B cell (primary cell): Measurements from ENCODE around the gene BMAL1. TPM values are rescaled to one million over a fixed set of nuclear protein-coding genes. Genes with fewer than 3 reads are reported as not detected.

Experiments
- ATAC-seq: fragments of 200-7000 bp; cut with Tn5 transposase; one replicate; pipeline ENCODE4 v1.10.0; 2021; ENCODE audit warnings: low read depth, mild to moderate bottlenecking, moderate number of reproducible peaks, moderate library complexity
- CTCF ChIA-PET: fragments of 350-600 bp; sonication (Branson Sonifier 250); formaldehyde crosslinking; loops from one replicate; lab custom pipeline; 2021; ENCODE audit warnings: antibody characterized with exemption, inconsistent platforms; lab: Charles Lee
- POLR2A ChIA-PET: fragments of 350-600 bp; sonication (Branson Sonifier 250); formaldehyde crosslinking; loops from one replicate; lab custom pipeline; 2021; ENCODE audit warnings: antibody characterized with exemption; lab: Charles Lee
- DNase-seq: peaks from one replicate; pipeline ENCODE4 v3.0.0; 2013
- H2AFZ ChIP-seq: 2 replicates; pipeline ENCODE4 v1.6.1; 2012; ENCODE audit warnings: mild to moderate bottlenecking, low read depth, low read length; ENCODE audit not compliant: insufficient read depth, poor library complexity, severe bottlenecking
- H3K27ac ChIP-seq, 2 donors: 1 replicate in 1 of 2; 2 replicates in 1 of 2; pipeline ENCODE4 v1.5.1; 2012 to 2013; ENCODE audit warnings: low read length in 2 of 2, mild to moderate bottlenecking in 2 of 2, moderate library complexity in 1 of 2
- H3K27me3 ChIP-seq, 4 experiments: fragments of 200-600 bp in 1 of 4; sonication (generic) in 1 of 4; replicated peaks in 1 of 4; 1 replicate in 2 of 4; 2 replicates in 2 of 4; pipeline versions ENCODE4 v1.6.1 to v1.7.0; 2013 to 2016; ENCODE audit warnings: low read length in 3 of 4, mild to moderate bottlenecking in 2 of 4, mixed read lengths in 1 of 4, moderate library complexity in 1 of 4; ENCODE audit not compliant: insufficient read depth in 4 of 4, control insufficient read depth in 3 of 4; ENCODE audit errors: control extremely low read depth in 1 of 4
- H3K36me3 ChIP-seq, 2 experiments: replicated peaks in 1 of 2; 1 replicate in 1 of 2; 2 replicates in 1 of 2; pipeline versions ENCODE4 v1.6.1 to v1.7.1; 2013; ENCODE audit warnings: low read length in 1 of 2; ENCODE audit not compliant: insufficient read depth in 2 of 2, control insufficient read depth in 1 of 2; ENCODE audit errors: control extremely low read depth in 1 of 2, extremely low read depth in 1 of 2
- H3K4me1 ChIP-seq, 2 donors: fragments of 200-600 bp in 1 of 2; sonication (generic) in 1 of 2; 1 replicate in 1 of 2; 2 replicates in 1 of 2; pipeline versions ENCODE4 v1.5.1 to v1.6.1; 2013 to 2017; ENCODE audit warnings: low read length in 2 of 2; ENCODE audit not compliant: control insufficient read depth in 2 of 2, insufficient read depth in 2 of 2
- H3K4me2 ChIP-seq: replicated peaks from 2 replicates; pipeline ENCODE3; 2012; ENCODE audit warnings: mild to moderate bottlenecking, low read depth, low read length; ENCODE audit not compliant: poor library complexity, severe bottlenecking
- H3K4me3 ChIP-seq, 5 experiments: fragments of 200-600 bp in 1 of 5; sonication (generic) in 1 of 5; 1 replicate in 3 of 5; 2 replicates in 2 of 5; pipeline versions ENCODE4 v1.5.1 to v1.7.0; 2011 to 2016; ENCODE audit warnings: low read length in 4 of 5, mild to moderate bottlenecking in 4 of 5, low read depth in 2 of 5, control low read depth in 1 of 5, moderate library complexity in 1 of 5; ENCODE audit not compliant: insufficient read depth in 1 of 5; ENCODE audit errors: control extremely low read depth in 1 of 5, extremely low read depth in 1 of 5
- H3K79me2 ChIP-seq: fragments of 200-600 bp; sonication (generic); one replicate; pipeline ENCODE4 v1.6.0; 2016; ENCODE audit warnings: low read length; ENCODE audit not compliant: control insufficient read depth, insufficient read depth
- H3K9ac ChIP-seq: fragments of 200-600 bp; sonication (generic); 2 replicates; pipeline ENCODE4 v1.6.1; 2017; ENCODE audit warnings: mild to moderate bottlenecking, low read length, moderate library complexity
- H3K9me3 ChIP-seq, 3 donors: one replicate each; pipeline versions ENCODE4 v1.6.1 to v1.7.1; 2013; ENCODE audit warnings: low read length in 2 of 3; ENCODE audit not compliant: control insufficient read depth in 2 of 3, insufficient read depth in 1 of 3; ENCODE audit errors: control extremely low read depth in 1 of 3
- H4K20me1 ChIP-seq: 2 replicates; pipeline ENCODE4 v1.6.0; 2012; ENCODE audit warnings: mild to moderate bottlenecking, low read length; ENCODE audit not compliant: insufficient read depth, control insufficient read depth, poor library complexity, severe bottlenecking
- H3K27ac Mint-ChIP-seq: one replicate; pipeline ENCODE4 v1.8.0; 2021; ENCODE audit warnings: mixed read lengths
- H3K27me3 Mint-ChIP-seq: one replicate; pipeline ENCODE4 v1.8.0; 2021; ENCODE audit warnings: mixed read lengths
- H3K4me1 Mint-ChIP-seq: one replicate; pipeline ENCODE4 v1.8.0; 2021; ENCODE audit warnings: mixed read lengths
- H3K4me3 Mint-ChIP-seq: one replicate; pipeline ENCODE4 v1.8.0; 2021; ENCODE audit warnings: mixed read lengths
- H3K9me3 Mint-ChIP-seq: one replicate; pipeline ENCODE4 v1.8.0; 2022; ENCODE audit warnings: mixed read lengths; ENCODE audit not compliant: insufficient read depth
- EZH2 ChIP-seq: IDR thresholded peaks from 2 replicates; pipeline ENCODE4 v1.6.1; 2012; ENCODE audit warnings: borderline replicate concordance, low read depth, mild to moderate bottlenecking, moderate library complexity, low read length; ENCODE audit not compliant: insufficient read depth, poor library complexity, severe bottlenecking
- WGBS: methylation state at CpG from one replicate; pipeline ENCODE4 v1.1.5; 2013; ENCODE audit warnings: missing lambda C conversion rate; ENCODE audit not compliant: insufficient coverage; 5-methylcytosine and 5-hydroxymethylcytosine counted together
- intact Hi-C: fragments of 100-400 bp; cut with micrococcal nuclease; formaldehyde crosslinking; loops from one replicate; pipeline ENCODE4 v1.10.0; 2022
- polyA plus RNA-seq: library from polyadenylated mRNA; depleted of rRNA; stranded (reverse); fragments of >200 nt; gene quantifications from 2 replicates; pipeline ENCODE4 v1.2.3, GENCODE V29; 2012
- total RNA-seq, 2 donors: library from RNA; stranded (reverse); fragments of 120-200 nt in 1 of 2; gene quantifications; 1 replicate in 1 of 2; 2 replicates in 1 of 2; pipeline versions ENCODE4 v1.2.3 to v1.2.4, GENCODE V29; 2013 to 2022
- TF ChIP-seq, protein P1 (sequence below): fragments of 200-600 bp; IDR thresholded peaks from one replicate; pipeline ENCODE4 v1.8.0; 2022; ENCODE audit warnings: antibody characterized with exemption, mild to moderate bottlenecking

BMAL1 gene
- total and polyA plus RNA-seq, 2 donors (not counting 1 experiment from before 2014, with no cell fraction given) = 8.6 to 39.1 TPM

DNA sequence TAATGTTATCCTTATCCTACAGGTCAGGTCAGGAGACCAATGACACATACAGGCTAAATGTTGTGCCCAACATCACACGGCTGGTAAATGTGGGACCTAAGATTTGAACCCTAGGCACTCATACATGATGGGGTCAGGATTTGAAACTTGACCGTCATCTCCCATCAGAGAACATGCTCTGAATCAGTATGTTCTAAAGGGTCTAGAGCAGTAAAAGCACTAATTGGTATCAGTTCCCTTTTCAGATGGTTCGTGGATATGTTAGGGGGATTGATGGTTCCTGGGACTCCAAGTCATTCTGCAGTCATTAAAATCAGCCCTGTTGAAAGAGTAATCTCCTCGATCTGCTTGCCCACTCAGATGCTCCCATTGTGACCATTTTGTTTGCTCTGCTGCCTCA is 65.5 kb downstream of the BMAL1 start:
- Mint-ChIP-seq H3K27me3 (no peaks in the 10 kb centered on the region), H3K9me3 (no peaks in the 10 kb centered on the region), H3K27ac (no peak overlapping the region), H3K4me3 (no peak overlapping the region), H3K4me1 (peaks cover 49% of the 10 kb centered on the region)
- TF ChIP-seq EZH2 = no peak
- TF ChIP-seq, protein P1, sequence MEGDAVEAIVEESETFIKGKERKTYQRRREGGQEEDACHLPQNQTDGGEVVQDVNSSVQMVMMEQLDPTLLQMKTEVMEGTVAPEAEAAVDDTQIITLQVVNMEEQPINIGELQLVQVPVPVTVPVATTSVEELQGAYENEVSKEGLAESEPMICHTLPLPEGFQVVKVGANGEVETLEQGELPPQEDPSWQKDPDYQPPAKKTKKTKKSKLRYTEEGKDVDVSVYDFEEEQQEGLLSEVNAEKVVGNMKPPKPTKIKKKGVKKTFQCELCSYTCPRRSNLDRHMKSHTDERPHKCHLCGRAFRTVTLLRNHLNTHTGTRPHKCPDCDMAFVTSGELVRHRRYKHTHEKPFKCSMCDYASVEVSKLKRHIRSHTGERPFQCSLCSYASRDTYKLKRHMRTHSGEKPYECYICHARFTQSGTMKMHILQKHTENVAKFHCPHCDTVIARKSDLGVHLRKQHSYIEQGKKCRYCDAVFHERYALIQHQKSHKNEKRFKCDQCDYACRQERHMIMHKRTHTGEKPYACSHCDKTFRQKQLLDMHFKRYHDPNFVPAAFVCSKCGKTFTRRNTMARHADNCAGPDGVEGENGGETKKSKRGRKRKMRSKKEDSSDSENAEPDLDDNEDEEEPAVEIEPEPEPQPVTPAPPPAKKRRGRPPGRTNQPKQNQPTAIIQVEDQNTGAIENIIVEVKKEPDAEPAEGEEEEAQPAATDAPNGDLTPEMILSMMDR = no peak
- DNase-seq (no peak), ATAC-seq (no peak)
- intact Hi-C loops = no loop called here
- no peaks in the 10 kb centered on the region for H3K36me3 ChIP-seq
- no peak overlapping the region for H3K9ac ChIP-seq
- CTCF ChIA-PET = interaction anchor here (0.7 to 3.5 kb wide), 12 partner anchors 9 to 1012 kb away, joined by 3 to 48 read pairs (median 6); no protein-coding TSS in a partner anchor
- H3K4me1 ChIP-seq = peaks cover 3 to 11% of the 10 kb centered on the region in 2 donors
- H3K27ac ChIP-seq = no peak overlapping the region
- H2AFZ ChIP-seq = no peak overlapping the region
- H3K4me2 ChIP-seq = no peak overlapping the region
- H3K27me3 ChIP-seq = no peaks in the 10 kb centered on the region
- POLR2A ChIA-PET = no interaction called here
- H3K4me3 ChIP-seq = no peak overlapping the region
- no peaks in the 10 kb centered on the region for H3K9me3 ChIP-seq
- H3K79me2 ChIP-seq = peaks cover 29% of the 10 kb centered on the region
- 59% methylated on average over 4 of the region's 4 CpGs for WGBS
- peaks cover 35% of the 10 kb centered on the region for H4K20me1 ChIP-seq

DNA sequence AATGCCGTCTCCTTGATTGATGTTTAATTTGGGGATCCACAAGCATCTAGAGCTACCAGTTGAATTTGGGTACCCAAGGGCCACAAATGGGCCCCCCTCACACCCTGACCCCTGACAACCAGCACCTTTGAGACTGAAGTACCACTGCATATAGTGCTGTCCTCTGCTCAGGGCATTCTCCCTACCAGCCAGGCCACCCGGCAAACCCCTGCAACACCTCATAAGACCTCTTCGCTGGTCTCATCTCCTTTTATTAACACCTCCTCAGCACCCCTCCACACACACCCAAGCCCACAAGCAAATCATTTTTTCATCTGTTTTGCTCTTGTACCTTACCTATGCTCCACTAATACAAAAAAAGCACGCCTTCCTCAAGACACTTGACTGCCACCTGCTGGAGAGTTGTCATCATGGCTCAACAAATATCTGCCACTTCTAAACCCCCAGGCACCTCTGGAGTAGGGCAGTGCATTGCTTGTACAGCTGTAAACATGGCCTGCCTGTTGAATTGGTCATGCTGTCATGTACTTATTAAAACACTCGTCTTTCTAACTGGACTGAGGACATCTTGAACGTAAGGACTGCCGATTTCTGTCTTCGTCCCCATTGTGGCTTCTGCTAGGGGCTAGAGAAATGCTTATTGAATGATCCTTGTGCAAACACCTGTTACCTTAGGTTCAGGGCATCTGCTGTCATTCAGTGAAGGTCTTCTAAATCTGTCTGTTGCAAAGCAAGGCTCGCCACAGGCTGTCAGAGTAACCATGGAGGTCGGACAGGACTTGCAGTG is 66.5 kb downstream of the BMAL1 start:
- CTCF ChIA-PET = interaction anchor here (0.7 to 3.5 kb wide), 12 partner anchors 8 to 1013 kb away, joined by 3 to 48 read pairs (median 7); no protein-coding TSS in a partner anchor
- Histone ChIP-seq H4K20me1 (peaks cover 31% of the 10 kb centered on the region), H3K27me3 (no peaks in the 10 kb centered on the region), H3K4me3 (no peak overlapping the region), H3K4me2 (no peak overlapping the region), H3K36me3 (no peaks in the 10 kb centered on the region), H3K9ac (no peak overlapping the region), H2AFZ (no peak overlapping the region), H3K4me1 (peaks cover 7 to 14% of the 10 kb centered on the region in 2 donors), H3K27ac (no peak overlapping the region), H3K79me2 (peaks cover 28% of the 10 kb centered on the region), H3K9me3 (no peaks in the 10 kb centered on the region)
- Mint-ChIP-seq H3K27me3 (no peaks in the 10 kb centered on the region), H3K4me3 (no peak overlapping the region), H3K9me3 (no peaks in the 10 kb centered on the region), H3K4me1 (peaks cover 49% of the 10 kb centered on the region), H3K27ac (no peak overlapping the region)
- ATAC-seq (peak; percentile 63), DNase-seq (peak; percentile 72)
- intact Hi-C loops = loop anchor here (1.0 kb wide), 3 partner anchors 134 to 380 kb away; no protein-coding TSS in a partner anchor
- POLR2A ChIA-PET = no interaction called here
- TF ChIP-seq EZH2 = no peak
- TF ChIP-seq, protein P1 = peak; percentile 89
- 87% methylated on average over 9 of the region's 10 CpGs for WGBS
